HAP-1 (cell line): Measurements from ENCODE around the gene ERCC6.
A peak's percentile ranks its signal among the peaks of the same experiment; 100 is the strongest.

Source experiments
- DNase-seq, 2 experiments: peaks; one replicate each; pipeline ENCODE4 v3.0.0-alpha.2; 2016 to 2020; ENCODE audit warnings: low spot score in 2 of 2
- H3K27me3 ChIP-seq: fragments of 250-450 bp; sonication (Bioruptor Pico); 2 replicates; pipeline ENCODE4 v1.5.1; 2020; ENCODE audit warnings: low read depth, mild to moderate bottlenecking, moderate library complexity
- H3K36me3 ChIP-seq: fragments of 250-450 bp; sonication (Bioruptor Pico); replicated peaks from 2 replicates; pipeline ENCODE4 v1.5.1; 2020; ENCODE audit warnings: mild to moderate bottlenecking
- H3K4me1 ChIP-seq: fragments of 250-450 bp; sonication (Bioruptor Pico); 2 replicates; pipeline ENCODE4 v1.5.1; 2020; ENCODE audit warnings: mild to moderate bottlenecking
- H3K4me3 ChIP-seq: fragments of 250-450 bp; sonication (Bioruptor Pico); 2 replicates; pipeline ENCODE4 v1.5.1; 2020; ENCODE audit warnings: mild to moderate bottlenecking, moderate library complexity
- H3K9me3 ChIP-seq: fragments of 250-450 bp; sonication (Bioruptor Pico); 2 replicates; pipeline ENCODE4 v1.5.1; 2020; ENCODE audit warnings: mild to moderate bottlenecking, moderate library complexity
- in situ Hi-C: fragments of 300-500 bp; cut with MboI; formaldehyde crosslinking; loops from 3 replicates; pipeline ENCODE4 v1.14.3; 2020; ENCODE audit warnings: low sequenced_read_pairs, inconsistent platforms, mixed read lengths

ERCC6 gene

GRCh38 chr10:49538381-49539319 is at the start of gene ERCC6:
Gene ERCC6 (minus strand): TSS chr10:49539121.
- Histone ChIP-seq H3K4me3 (peak within 1 kb of the TSS; percentile 84), H3K9me3 (no peaks in the 10 kb centered on the region), H3K36me3 (no peaks in the 10 kb centered on the region; the same call in 1 of the 2 replicates), H3K4me1 (peaks cover 2% of the 10 kb centered on the region), H3K27me3 (no peaks in the 10 kb centered on the region)
- in situ Hi-C loops, result no loop called here
- peak; percentile 96 to 98 for DNase-seq

- in situ Hi-C loops, result loop anchor here (25.0 kb wide), 1 partner anchor 474 kb away; the partner anchor contains the start of gene WASHC2A
- no peaks in the 10 kb centered on the region for H3K36me3 ChIP-seq
- H3K4me3 ChIP-seq, result no peak overlapping the region
- H3K4me1 ChIP-seq, result peaks cover 4% of the 10 kb centered on the region
- no peak for DNase-seq
- H3K9me3 ChIP-seq, result no peaks in the 10 kb centered on the region
- H3K27me3 ChIP-seq, result no peaks in the 10 kb centered on the region
Measured at GRCh38 chr10:49587981-49588380, 49.1 kb upstream of the ERCC6 start.

- Histone ChIP-seq H3K36me3 (no peaks in the 10 kb centered on the region), H3K4me3 (no peak overlapping the region), H3K4me1 (peaks cover 7% of the 10 kb centered on the region), H3K27me3 (no peaks in the 10 kb centered on the region), H3K9me3 (no peaks in the 10 kb centered on the region)
- in situ Hi-C loops, result loop anchor here (25.0 kb wide), 1 partner anchor 477 kb away; the partner anchor contains the start of gene WASHC2A
- no peak for DNase-seq
Measured at GRCh38 chr10:49585387-49585786, 46.5 kb upstream of the ERCC6 start.

DNA sequence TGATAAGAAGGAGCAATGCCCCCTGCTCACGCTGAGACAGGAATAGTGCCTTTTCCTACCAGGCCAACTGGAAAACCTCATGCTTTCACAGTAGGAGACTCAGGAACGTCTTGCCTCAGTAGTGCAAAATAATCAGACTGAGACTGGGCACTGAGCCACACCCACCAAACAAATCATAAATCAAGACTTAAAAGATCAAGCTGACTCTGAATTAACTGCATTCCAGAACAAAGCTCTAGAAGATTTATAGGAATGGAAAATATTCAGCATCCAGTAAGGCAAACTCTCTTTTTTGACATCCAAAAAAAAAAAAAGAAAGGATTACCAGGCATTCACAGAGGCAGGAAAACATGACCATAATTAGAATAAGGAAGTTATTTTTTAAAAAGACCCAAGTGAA is 40.7 kb upstream of the ERCC6 start:
- Histone ChIP-seq H3K36me3 (no peaks in the 10 kb centered on the region), H3K4me1 (peaks cover 14% of the 10 kb centered on the region), H3K27me3 (no peaks in the 10 kb centered on the region), H3K9me3 (no peaks in the 10 kb centered on the region), H3K4me3 (no peak overlapping the region)
- peak; percentile 47 to 66 for DNase-seq
- in situ Hi-C loops, result loop anchor here (25.0 kb wide), 1 partner anchor 483 kb away; the partner anchor contains the start of gene WASHC2A

DNA sequence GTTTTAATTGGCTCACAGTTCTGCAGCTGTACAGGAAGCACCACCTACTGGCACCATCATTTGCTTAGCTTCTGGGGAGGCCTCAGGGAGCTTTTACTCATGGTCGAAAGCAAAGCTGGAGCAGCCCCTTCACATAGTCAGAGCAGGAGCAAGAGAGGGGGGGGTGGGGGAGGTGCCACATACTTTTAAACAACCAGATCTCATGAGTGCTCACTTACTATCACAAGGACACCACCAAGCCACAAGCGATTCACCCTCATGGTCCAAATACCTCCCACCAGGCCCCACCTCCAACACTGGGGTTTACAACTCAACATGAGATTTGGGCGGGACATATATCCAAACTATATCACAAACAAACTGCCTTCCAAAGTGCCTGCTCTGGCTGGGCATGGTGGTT is 39.5 kb upstream of the ERCC6 start:
- in situ Hi-C loops, result loop anchor here (25.0 kb wide), 1 partner anchor 484 kb away; the partner anchor contains the start of gene WASHC2A
- Histone ChIP-seq H3K27me3 (no peaks in the 10 kb centered on the region), H3K4me1 (peaks cover 14% of the 10 kb centered on the region), H3K36me3 (no peaks in the 10 kb centered on the region), H3K4me3 (no peak overlapping the region), H3K9me3 (no peaks in the 10 kb centered on the region)
- DNase-seq, result no peak

DNA sequence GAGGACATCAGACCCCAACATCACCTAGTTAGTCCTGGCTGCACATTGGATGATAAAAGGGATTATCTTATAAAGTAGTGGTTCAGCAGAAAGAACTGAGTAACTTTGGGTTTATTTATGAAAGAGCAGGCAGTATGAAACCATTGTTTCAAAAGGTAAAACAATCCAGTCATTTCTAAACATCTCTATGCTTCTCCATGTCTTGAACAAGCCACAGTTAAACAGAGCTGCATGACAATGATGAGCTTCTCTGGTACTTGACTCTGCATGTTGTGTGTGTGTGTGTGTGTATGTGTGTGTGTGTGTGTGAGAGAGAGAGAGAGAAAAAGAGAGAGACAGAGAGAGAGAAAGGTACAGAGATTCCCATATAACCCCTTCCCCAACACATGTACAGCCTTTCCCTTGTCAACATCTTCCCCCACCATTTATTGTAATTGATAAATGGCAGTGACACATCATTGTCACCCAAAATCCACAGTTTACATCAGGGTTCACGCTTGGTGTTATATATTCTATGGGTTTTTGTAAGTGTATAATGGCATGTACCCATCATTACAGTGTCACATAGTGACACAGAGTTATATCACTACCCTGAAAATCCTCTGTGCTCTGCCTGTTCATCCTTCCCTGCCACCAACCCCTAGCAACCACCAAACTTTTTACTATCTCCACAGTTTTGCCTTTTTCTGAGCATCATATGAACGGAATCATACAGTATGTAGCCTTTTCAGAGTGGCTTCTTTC is 38.4 kb upstream of the ERCC6 start:
- H3K4me1 ChIP-seq, result peaks cover 14% of the 10 kb centered on the region
- DNase-seq, result no peak
- no peaks in the 10 kb centered on the region for H3K36me3 ChIP-seq
- H3K4me3 ChIP-seq, result no peak overlapping the region
- H3K9me3 ChIP-seq, result no peaks in the 10 kb centered on the region
- in situ Hi-C loops, result loop anchor here (25.0 kb wide), 1 partner anchor 485 kb away; the partner anchor contains the start of gene WASHC2A
- H3K27me3 ChIP-seq, result no peaks in the 10 kb centered on the region

GRCh38 chr10:49575489-49576072 is 36.7 kb upstream of the ERCC6 start:
- H3K36me3 ChIP-seq, result no peaks in the 10 kb centered on the region
- DNase-seq, result no peak
- no peaks in the 10 kb centered on the region for H3K9me3 ChIP-seq
- H3K4me1 ChIP-seq, result peaks cover 13% of the 10 kb centered on the region
- H3K27me3 ChIP-seq, result no peaks in the 10 kb centered on the region
- in situ Hi-C loops, result loop anchor here (25.0 kb wide), 1 partner anchor 487 kb away; the partner anchor contains the start of gene WASHC2A
- H3K4me3 ChIP-seq, result no peak overlapping the region

GRCh38 chr10:49572594-49573114 is 33.7 kb upstream of the ERCC6 start:
- no peaks in the 10 kb centered on the region for H3K27me3 ChIP-seq
- H3K9me3 ChIP-seq, result no peaks in the 10 kb centered on the region; the same call in 1 of the 2 replicates
- no peaks in the 10 kb centered on the region for H3K4me1 ChIP-seq
- DNase-seq, result no peak
- H3K36me3 ChIP-seq, result no peaks in the 10 kb centered on the region
- in situ Hi-C loops, result no loop called here
- H3K4me3 ChIP-seq, result no peak overlapping the region

- in situ Hi-C loops, result no loop called here
- no peaks in the 10 kb centered on the region for H3K27me3 ChIP-seq
- no peak overlapping the region for H3K4me3 ChIP-seq
- H3K4me1 ChIP-seq, result no peaks in the 10 kb centered on the region
- no peak for DNase-seq
- no peaks in the 10 kb centered on the region for H3K36me3 ChIP-seq
- no peaks in the 10 kb centered on the region; the same call in 1 of the 2 replicates for H3K9me3 ChIP-seq
Measured at GRCh38 chr10:49571388-49571787, 32.5 kb upstream of the ERCC6 start.

GRCh38 chr10:49569031-49569631 is 30.2 kb upstream of the ERCC6 start:
- no peak overlapping the region for H3K4me3 ChIP-seq
- in situ Hi-C loops, result no loop called here
- no peaks in the 10 kb centered on the region for H3K36me3 ChIP-seq
- no peak for DNase-seq
- H3K4me1 ChIP-seq, result no peaks in the 10 kb centered on the region
- no peaks in the 10 kb centered on the region; the same call in 1 of the 2 replicates for H3K9me3 ChIP-seq
- no peaks in the 10 kb centered on the region for H3K27me3 ChIP-seq

- no peak for DNase-seq
Measured at GRCh38 chr10:49568235-49568634, 29.3 kb upstream of the ERCC6 start.

GRCh38 chr10:49567810-49568209 is 28.9 kb upstream of the ERCC6 start:
- Histone ChIP-seq H3K4me3 (no peak overlapping the region), H3K36me3 (no peaks in the 10 kb centered on the region), H3K4me1 (no peaks in the 10 kb centered on the region), H3K9me3 (no peaks in the 10 kb centered on the region; the same call in 1 of the 2 replicates), H3K27me3 (no peaks in the 10 kb centered on the region)
- in situ Hi-C loops, result no loop called here
- DNase-seq, result no peak

More at GRCh38 chr10:49568235-49568634, 29.3 kb upstream of the ERCC6 start:
- in situ Hi-C loops, result no loop called here
- Histone ChIP-seq H3K27me3 (no peaks in the 10 kb centered on the region), H3K36me3 (no peaks in the 10 kb centered on the region), H3K4me3 (no peak overlapping the region), H3K4me1 (no peaks in the 10 kb centered on the region), H3K9me3 (no peaks in the 10 kb centered on the region; the same call in 1 of the 2 replicates)
